Measurements from ENCODE around the gene MARK1. TPM values are rescaled to one million over a fixed set of nuclear protein-coding genes. Genes with fewer than 3 reads are reported as not detected.

The MARK1 gene
- polyA plus RNA-seq, 3 donors, result not detected

- no peak overlapping the region for H3K27ac ChIP-seq (ENCODE audit: low read depth in 1 of 2, low read length in 2 of 2)
- H4K20me1 ChIP-seq (ENCODE audit: insufficient read depth, low read length), result no peaks in the 10 kb centered on the region
- no peaks in the 10 kb centered on the region for H3K79me2 ChIP-seq (ENCODE audit: insufficient read depth, low read length)
- Mint-ChIP-seq H3K4me3 (no peak overlapping the region), H3K9me3 (peaks cover 0 to 1% (median 0%) of the 10 kb centered on the region in 7 donors), H3K27me3 (ENCODE audit: low read depth in 3 of 3) (peaks cover 0 to 5% (median 2%) of the 10 kb centered on the region in 3 donors), H3K27ac (no peak overlapping the region), H3K4me1 (no peaks in the 10 kb centered on the region), H3K36me3 (no peaks in the 10 kb centered on the region)
- no peaks in the 10 kb centered on the region for H3K4me1 ChIP-seq (ENCODE audit: control insufficient read depth in 1 of 2, insufficient read depth in 2 of 2, low read length in 2 of 2)
- H3K9me3 ChIP-seq (replicated peaks in 1 of 2; ENCODE audit: control insufficient read depth in 1 of 2, insufficient read depth in 1 of 2, low read length in 2 of 2), result no peaks in the 10 kb centered on the region
- H3K4me2 ChIP-seq (replicated peaks; ENCODE audit: extremely low read depth, low read length, poor library complexity, severe bottlenecking), result no peak overlapping the region
- no peak overlapping the region for H3K9ac ChIP-seq (ENCODE audit: insufficient read depth, low read length, poor library complexity, severe bottlenecking)
- intact Hi-C loops (cut with micrococcal nuclease), result no loop called here
- H3K36me3 ChIP-seq (replicated peaks in 1 of 2; ENCODE audit: control insufficient read depth in 1 of 2, insufficient read depth in 2 of 2, low read length in 2 of 2), result no peaks in the 10 kb centered on the region
- DNase-seq, result no peak
- no peak overlapping the region for H2AFZ ChIP-seq (ENCODE audit: insufficient read depth, low read depth, low read length, poor library complexity, severe bottlenecking)
- no peaks in the 10 kb centered on the region for H3K27me3 ChIP-seq (ENCODE audit: control insufficient read depth in 2 of 2, insufficient read depth in 2 of 2, low read length in 2 of 2)
- no peak overlapping the region for H3K4me3 ChIP-seq (replicated peaks in 1 of 3; ENCODE audit: low read depth in 2 of 3, low read length in 3 of 3)
- TF ChIP-seq CTCF (IDR thresholded peaks at IDR 0.05), result no peak
- 89% methylated on average over 1 of the region's 3 CpGs for WGBS (ENCODE audit: insufficient coverage)
Observed at GRCh38 chr1:220564216-220564615, 36.3 kb downstream of the MARK1 start.

- TF ChIP-seq CTCF (IDR thresholded peaks at IDR 0.05), result no peak
- no peaks in the 10 kb centered on the region for H3K9me3 ChIP-seq (replicated peaks in 1 of 2; ENCODE audit: control insufficient read depth in 1 of 2, insufficient read depth in 1 of 2, low read length in 2 of 2)
- H3K36me3 ChIP-seq (replicated peaks in 1 of 2; ENCODE audit: control insufficient read depth in 1 of 2, insufficient read depth in 2 of 2, low read length in 2 of 2), result no peaks in the 10 kb centered on the region
- DNase-seq, result no peak
- no peak overlapping the region for H3K9ac ChIP-seq (ENCODE audit: insufficient read depth, low read length, poor library complexity, severe bottlenecking)
- H3K4me3 ChIP-seq (replicated peaks in 1 of 3; ENCODE audit: low read depth in 2 of 3, low read length in 3 of 3), result no peak overlapping the region
- Mint-ChIP-seq H3K27me3 (ENCODE audit: low read depth in 3 of 3) (peaks cover 0 to 5% (median 2%) of the 10 kb centered on the region in 3 donors), H3K27ac (no peak overlapping the region), H3K9me3 (peaks cover 0 to 1% (median 0%) of the 10 kb centered on the region in 7 donors), H3K36me3 (no peaks in the 10 kb centered on the region), H3K4me1 (no peaks in the 10 kb centered on the region), H3K4me3 (no peak overlapping the region)
- H3K27ac ChIP-seq (ENCODE audit: low read depth in 1 of 2, low read length in 2 of 2), result no peak overlapping the region
- no peaks in the 10 kb centered on the region for H3K4me1 ChIP-seq (ENCODE audit: control insufficient read depth in 1 of 2, insufficient read depth in 2 of 2, low read length in 2 of 2)
- intact Hi-C loops (cut with micrococcal nuclease), result no loop called here
- no peaks in the 10 kb centered on the region for H4K20me1 ChIP-seq (ENCODE audit: insufficient read depth, low read length)
- no peaks in the 10 kb centered on the region for H3K27me3 ChIP-seq (ENCODE audit: control insufficient read depth in 2 of 2, insufficient read depth in 2 of 2, low read length in 2 of 2)
- H3K79me2 ChIP-seq (ENCODE audit: insufficient read depth, low read length), result no peaks in the 10 kb centered on the region
- H3K4me2 ChIP-seq (replicated peaks; ENCODE audit: extremely low read depth, low read length, poor library complexity, severe bottlenecking), result no peak overlapping the region
- H2AFZ ChIP-seq (ENCODE audit: insufficient read depth, low read depth, low read length, poor library complexity, severe bottlenecking), result no peak overlapping the region
Observed at GRCh38 chr1:220565670-220566069, 37.7 kb downstream of the MARK1 start.
